Gastroesophageal sphincter (tissue), 4 donors: Measurements from ENCODE around the gene STARD3NL. TPM values are rescaled to one million over a fixed set of nuclear protein-coding genes. Genes with fewer than 3 reads are reported as not detected.
A peak's percentile ranks its signal among the peaks of the same experiment; 100 is the strongest.
"Not testable (repeated sequence)": the region's sequence is repeated elsewhere in the genome, so short reads cannot be mapped to it uniquely, and the experiment has no call there.

ENCODE experiments used
- ATAC-seq: fragments of 150-250 bp; one replicate; pipeline ENCODE4 v1.9.1; 2016; ENCODE audit warnings: mild to moderate bottlenecking, moderate library complexity
- H3K27ac ChIP-seq, 4 donors: fragments of 200-600 bp; sonication (generic) in 3 of 4; 1 replicate in 3 of 4; 2 replicates in 1 of 4; pipeline ENCODE4 v1.5.1; 2016 to 2019
- H3K27me3 ChIP-seq: fragments of 200-600 bp; sonication (generic); one replicate; pipeline ENCODE4 v1.5.1; 2019
- H3K36me3 ChIP-seq, 2 donors: fragments of 200-600 bp; sonication (generic); one replicate each; pipeline ENCODE4 v1.5.1; 2019; ENCODE audit warnings: control low read depth in 1 of 2
- H3K4me1 ChIP-seq, 3 donors: fragments of 200-600 bp; sonication (generic); 1 replicate in 2 of 3; 2 replicates in 1 of 3; pipeline ENCODE4 v1.5.1; 2016 to 2019; ENCODE audit warnings: control low read depth in 2 of 3
- H3K4me3 ChIP-seq, 2 donors: fragments of 200-600 bp; sonication (generic); one replicate each; pipeline ENCODE4 v1.5.1; 2019; ENCODE audit warnings: mild to moderate bottlenecking in 1 of 2, moderate library complexity in 1 of 2
- H3K9me3 ChIP-seq, 3 donors: fragments of 200-600 bp; sonication (generic); one replicate each; pipeline ENCODE4 v1.5.1; 2017 to 2019; ENCODE audit warnings: control low read depth in 2 of 3
- EP300 ChIP-seq: sonication (generic); formaldehyde crosslinking; IDR thresholded peaks from one replicate; pipeline ENCODE4 v1.6.1; 2017; ENCODE audit warnings: antibody characterized with exemption, mild to moderate bottlenecking
- POLR2A ChIP-seq, 2 donors: fragments of 450-650 bp; IDR thresholded peaks; one replicate each; pipeline ENCODE4 v1.6.1; 2017; ENCODE audit warnings: antibody characterized with exemption in 2 of 2, mild to moderate bottlenecking in 2 of 2, moderate library complexity in 1 of 2
- POLR2AphosphoS5 ChIP-seq: sonication (generic); formaldehyde crosslinking; IDR thresholded peaks from one replicate; pipeline ENCODE4 v1.6.1; 2017; ENCODE audit warnings: antibody characterized with exemption
- WGBS, 2 donors: methylation state at CpG; one replicate each; pipeline ENCODE4 v1.1.5; 2018; ENCODE audit warnings: low coverage in 1 of 2; 5-methylcytosine and 5-hydroxymethylcytosine counted together
- total RNA-seq, 4 donors: library from RNA; depleted of rRNA; stranded (reverse); fragments of >200 nt; gene quantifications; one replicate each; pipeline ENCODE4 v1.1.0, GENCODE V29; 2016
- TF ChIP-seq, protein P1 (sequence below), 4 experiments: fragments of 200-600 bp in 2 of 4; fragments of 450-650 bp in 2 of 4; sonication (generic) in 1 of 4; IDR thresholded peaks; one replicate each; pipeline ENCODE4 v1.5.1; 2017 to 2019; ENCODE audit warnings: antibody characterized with exemption in 4 of 4, mild to moderate bottlenecking in 2 of 4, moderate library complexity in 2 of 4

STARD3NL gene
- total RNA-seq, 4 donors from 2014 or later = 33.7 to 58.9 (median 37.8) TPM

- Histone ChIP-seq H3K27me3 (no peaks in the 10 kb centered on the region), H3K4me1 (peaks cover 0 to 9% (median 0%) of the 10 kb centered on the region in 3 donors), H3K9me3 (no peaks in the 10 kb centered on the region), H3K36me3 (no peaks in the 10 kb centered on the region), H3K27ac (no peak overlapping the region), H3K4me3 (no peak overlapping the region)
- TF ChIP-seq POLR2AphosphoS5 = no peak
- TF ChIP-seq, protein P1, sequence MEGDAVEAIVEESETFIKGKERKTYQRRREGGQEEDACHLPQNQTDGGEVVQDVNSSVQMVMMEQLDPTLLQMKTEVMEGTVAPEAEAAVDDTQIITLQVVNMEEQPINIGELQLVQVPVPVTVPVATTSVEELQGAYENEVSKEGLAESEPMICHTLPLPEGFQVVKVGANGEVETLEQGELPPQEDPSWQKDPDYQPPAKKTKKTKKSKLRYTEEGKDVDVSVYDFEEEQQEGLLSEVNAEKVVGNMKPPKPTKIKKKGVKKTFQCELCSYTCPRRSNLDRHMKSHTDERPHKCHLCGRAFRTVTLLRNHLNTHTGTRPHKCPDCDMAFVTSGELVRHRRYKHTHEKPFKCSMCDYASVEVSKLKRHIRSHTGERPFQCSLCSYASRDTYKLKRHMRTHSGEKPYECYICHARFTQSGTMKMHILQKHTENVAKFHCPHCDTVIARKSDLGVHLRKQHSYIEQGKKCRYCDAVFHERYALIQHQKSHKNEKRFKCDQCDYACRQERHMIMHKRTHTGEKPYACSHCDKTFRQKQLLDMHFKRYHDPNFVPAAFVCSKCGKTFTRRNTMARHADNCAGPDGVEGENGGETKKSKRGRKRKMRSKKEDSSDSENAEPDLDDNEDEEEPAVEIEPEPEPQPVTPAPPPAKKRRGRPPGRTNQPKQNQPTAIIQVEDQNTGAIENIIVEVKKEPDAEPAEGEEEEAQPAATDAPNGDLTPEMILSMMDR (IDR thresholded peaks at IDR 0.05) = no peak
- no peak for TF ChIP-seq POLR2A (IDR thresholded peaks at IDR 0.05)
- TF ChIP-seq EP300 = no peak
- no peak for ATAC-seq
- 60 to 77% methylated on average over 5 to 6 of the region's 6 CpGs for WGBS, 2 donors
These were observed 6.2 kb upstream of the STARD3NL start for GRCh38 chr7:38171623-38172391.

DNA sequence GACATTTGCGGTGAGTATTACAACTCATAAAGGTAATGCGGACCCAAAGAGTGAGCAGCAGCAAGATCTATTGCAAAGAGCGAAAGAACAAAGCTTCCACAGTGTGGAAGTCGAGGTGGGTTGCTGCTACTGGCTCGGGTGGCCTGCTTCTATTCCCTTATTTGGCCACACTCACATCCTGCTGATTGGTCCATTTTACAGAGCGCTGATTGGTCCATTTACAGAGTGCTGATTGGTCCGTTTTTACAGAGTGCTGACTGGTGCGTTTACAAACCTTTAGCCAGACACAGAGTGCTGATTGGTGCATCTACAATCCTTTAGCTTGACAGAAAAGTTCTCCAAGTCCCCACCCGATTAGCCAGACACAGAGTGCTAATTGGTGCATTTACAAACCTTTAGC lies 2.5 kb upstream of the STARD3NL start:
- not testable (repeated sequence) for H3K27me3 ChIP-seq, H3K9me3 ChIP-seq, ATAC-seq, H3K36me3 ChIP-seq, H3K4me3 ChIP-seq, H3K27ac ChIP-seq
- WGBS, 2 donors = 87% methylated on average over 4 of the region's 9 CpGs; no CpG with 5 or more reads in 1 of the 2 donors
- peaks cover 6 to 17% (median 7%) of the 10 kb centered on the region in 3 donors for H3K4me1 ChIP-seq

- Histone ChIP-seq H3K4me3 (peak overlapping the region; percentile 70), H3K4me1 (peaks cover 6 to 37% (median 7%) of the 10 kb centered on the region in 3 donors), H3K36me3 (no peaks in the 10 kb centered on the region), H3K9me3 (no peaks in the 10 kb centered on the region), H3K27ac (peak overlapping the region; percentile 88 to 95 (median 91)), H3K27me3 (no peaks in the 10 kb centered on the region)
- WGBS, 2 donors = 2 to 5% methylated on average over 7 to 13 of the region's 15 CpGs
- TF ChIP-seq EP300 (no peak), POLR2AphosphoS5 (no peak)
- TF ChIP-seq, protein P1 (IDR thresholded peaks at IDR 0.05) = no peak
- ATAC-seq = no peak
These were observed 433 bp upstream of the STARD3NL start for GRCh38 chr7:38177621-38178003.

DNA sequence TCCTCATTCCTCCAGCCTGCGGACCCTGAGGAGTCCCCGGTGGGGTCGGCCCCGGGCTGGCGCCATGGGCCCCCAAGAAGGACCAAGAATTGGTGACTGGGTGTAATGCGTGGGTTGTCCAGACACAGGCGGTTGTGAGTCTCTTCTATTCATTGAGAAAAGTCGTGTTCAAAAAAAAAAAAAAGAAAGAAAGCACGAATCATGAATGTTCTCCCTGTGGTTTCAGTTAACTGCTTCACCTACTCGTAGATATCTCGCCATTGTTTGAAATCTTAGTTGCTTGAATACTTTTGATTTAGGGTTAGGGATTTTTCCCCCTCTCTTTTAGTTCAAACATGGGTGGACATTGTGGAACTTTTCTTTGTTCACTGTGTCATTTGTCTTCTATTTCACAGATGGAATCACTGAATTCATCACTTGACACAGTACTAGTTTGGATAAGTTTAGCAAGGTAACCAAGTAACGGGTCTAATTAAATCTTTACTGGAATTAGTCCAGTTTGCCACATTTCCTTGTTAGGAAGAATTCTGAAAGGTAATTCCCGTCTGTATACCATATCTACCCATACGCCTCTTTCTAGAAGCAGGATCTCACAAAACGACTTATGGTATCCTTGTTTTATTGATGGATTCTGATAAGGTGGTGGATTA lies 775 bp downstream of the STARD3NL start:
- whole genome bisulfite sequencing, 2 donors = 3 to 9% methylated on average over 7 to 15 of the region's 15 CpGs
- no peaks in the 10 kb centered on the region for H3K36me3 ChIP-seq
- TF ChIP-seq POLR2AphosphoS5 = no peak
- TF ChIP-seq EP300 = no peak
- no peak for TF ChIP-seq POLR2A (IDR thresholded peaks at IDR 0.05)
- TF ChIP-seq, protein P1 (IDR thresholded peaks at IDR 0.05) = peak in 1 of 4 experiments; percentile 5
- peak; percentile 26 for ATAC-seq
- H3K27ac ChIP-seq = peak overlapping the region; percentile 76 to 95 (median 91)
- H3K4me3 ChIP-seq = peak overlapping the region; percentile 70
- no peaks in the 10 kb centered on the region for H3K27me3 ChIP-seq
- H3K9me3 ChIP-seq = no peaks in the 10 kb centered on the region
- peaks cover 6 to 44% (median 7%) of the 10 kb centered on the region in 3 donors for H3K4me1 ChIP-seq

- TF ChIP-seq EP300 = no peak
- no peak for TF ChIP-seq POLR2AphosphoS5
- TF ChIP-seq, protein P1 (IDR thresholded peaks at IDR 0.05) = no peak
- no peak for TF ChIP-seq POLR2A (IDR thresholded peaks at IDR 0.05)
- Histone ChIP-seq H3K4me3 (peak overlapping the region in 1 of 2 donors; percentile 70), H3K27me3 (no peaks in the 10 kb centered on the region), H3K27ac (peak overlapping the region; percentile 40 to 95 (median 91)), H3K4me1 (peaks cover 6 to 44% (median 7%) of the 10 kb centered on the region in 3 donors), H3K9me3 (no peaks in the 10 kb centered on the region), H3K36me3 (no peaks in the 10 kb centered on the region)
- no peak for ATAC-seq
- 10 to 16% methylated on average over 2 of the region's 2 CpGs for WGBS, 2 donors
These were observed 1.8 kb downstream of the STARD3NL start for GRCh38 chr7:38179776-38180226.
